UCSD-AML1 (cell line): Measurements from ENCODE around the gene ANKS1A.

ENCODE experiments used
- DNase-seq: peaks from one replicate; lab custom pipeline; 2025; ENCODE audit not compliant: unreplicated experiment; lab: John Stamatoyannopoulos, UW

The ANKS1A gene

GRCh38 chr6:35080821-35081425, 191.9 kb downstream of the ANKS1A start:
- DNase-seq, result no peak

DNA sequence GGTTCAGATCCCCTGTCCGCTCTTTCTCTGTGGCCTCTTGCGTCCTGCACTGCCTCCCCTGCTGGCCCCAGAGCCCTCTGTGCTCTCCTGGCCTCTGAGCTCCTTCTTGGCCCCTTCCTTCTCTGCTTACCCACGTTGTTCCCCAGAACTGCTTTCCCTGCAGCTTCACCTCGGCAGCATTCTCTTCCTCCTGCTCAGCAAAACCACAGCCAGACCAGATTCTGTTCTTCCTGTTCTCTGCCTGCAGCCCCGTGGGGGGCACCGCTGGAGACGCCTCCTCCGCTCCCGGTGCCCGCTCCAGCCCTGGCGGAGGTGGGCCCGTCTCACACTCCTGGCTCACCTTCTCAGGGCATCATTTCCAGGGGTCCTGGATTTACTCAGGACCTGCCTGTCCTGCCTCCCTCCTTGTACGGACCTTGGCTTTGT, 192.4 kb downstream of the ANKS1A start:
- DNase-seq, result peak; percentile 20

- no peak for DNase-seq
Observed at GRCh38 chr6:35082046-35082732, 193.1 kb downstream of the ANKS1A start.

GRCh38 chr6:35082733-35083403, 193.8 kb downstream of the ANKS1A start:
- no peak for DNase-seq

GRCh38 chr6:35083507-35083906, 194.5 kb downstream of the ANKS1A start:
- DNase-seq, result no peak

DNA sequence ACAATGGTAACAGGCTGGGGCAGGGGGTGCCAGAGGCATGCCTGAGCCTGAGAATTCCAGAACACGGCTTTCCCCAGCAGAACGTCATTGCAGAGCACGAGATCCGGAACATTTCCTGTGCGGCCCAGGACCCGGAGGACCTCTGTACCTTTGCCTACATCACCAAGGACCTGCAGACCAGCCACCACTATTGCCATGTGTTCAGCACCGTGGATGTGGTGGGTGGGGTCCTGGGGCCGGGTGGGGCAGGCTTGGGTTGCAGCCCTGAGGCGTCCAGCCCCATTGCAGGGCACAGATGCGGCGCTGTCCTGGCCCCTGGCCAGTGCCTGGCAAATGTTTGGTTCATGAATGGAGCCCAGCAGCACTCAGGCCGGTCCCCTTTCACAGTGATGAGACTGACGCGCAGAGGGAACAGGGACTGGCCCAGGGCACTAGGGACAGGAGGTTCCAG, 195.0 kb downstream of the ANKS1A start:
- no peak for DNase-seq

GRCh38 chr6:35084511-35085203, 195.6 kb downstream of the ANKS1A start:
- no peak for DNase-seq

DNA sequence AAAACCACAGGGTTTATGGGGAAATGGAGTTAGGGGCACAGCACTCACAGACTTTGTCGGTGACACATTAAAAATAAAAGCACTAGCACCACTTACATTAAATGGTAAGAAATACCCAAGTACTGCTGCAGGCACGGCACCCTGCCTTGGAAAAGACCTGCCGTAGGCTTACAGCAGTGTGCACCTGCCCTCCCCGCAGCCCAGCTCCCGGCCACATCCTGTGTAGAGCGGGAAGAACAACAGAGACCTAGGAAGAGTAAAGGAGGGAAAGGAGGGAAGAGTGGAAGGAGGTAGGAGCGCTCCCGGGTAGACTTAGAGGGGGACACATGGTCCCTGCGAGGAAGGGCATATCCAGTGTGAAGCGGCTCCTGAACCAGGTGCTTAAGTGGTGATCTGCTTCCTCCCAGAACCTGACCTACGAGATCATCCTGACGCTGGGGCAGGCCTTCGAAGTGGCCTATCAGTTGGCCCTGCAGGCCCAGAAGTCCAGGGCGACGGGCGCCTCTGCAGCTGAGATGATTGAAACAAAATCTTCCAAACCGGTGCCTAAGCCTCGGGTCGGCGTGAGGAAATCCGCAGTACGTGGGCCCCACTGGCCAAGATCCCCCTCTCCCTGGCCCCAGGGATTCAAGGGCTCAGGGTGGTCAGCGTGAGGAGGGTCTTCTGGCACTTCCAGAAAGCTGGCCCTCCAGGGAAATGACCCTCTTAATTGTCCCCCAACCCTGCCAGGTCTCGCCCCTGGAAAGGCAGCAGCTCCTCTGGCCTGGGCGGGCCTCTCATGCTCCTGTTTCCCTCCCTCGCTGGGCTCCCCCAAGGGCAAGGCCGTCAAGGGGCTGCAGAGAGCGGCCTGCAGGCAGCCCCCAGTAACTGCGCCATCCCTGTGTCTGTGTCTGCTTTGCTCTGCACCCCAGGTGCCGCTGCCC, 196.6 kb downstream of the ANKS1A start:
- DNase-seq, result no peak

GRCh38 chr6:35086282-35086632, 197.2 kb downstream of the ANKS1A start:
- DNase-seq, result no peak

GRCh38 chr6:35086636-35087360, 197.7 kb downstream of the ANKS1A start:
- DNase-seq, result no peak

GRCh38 chr6:35087361-35088280, 198.6 kb downstream of the ANKS1A start:
- no peak for DNase-seq

DNA sequence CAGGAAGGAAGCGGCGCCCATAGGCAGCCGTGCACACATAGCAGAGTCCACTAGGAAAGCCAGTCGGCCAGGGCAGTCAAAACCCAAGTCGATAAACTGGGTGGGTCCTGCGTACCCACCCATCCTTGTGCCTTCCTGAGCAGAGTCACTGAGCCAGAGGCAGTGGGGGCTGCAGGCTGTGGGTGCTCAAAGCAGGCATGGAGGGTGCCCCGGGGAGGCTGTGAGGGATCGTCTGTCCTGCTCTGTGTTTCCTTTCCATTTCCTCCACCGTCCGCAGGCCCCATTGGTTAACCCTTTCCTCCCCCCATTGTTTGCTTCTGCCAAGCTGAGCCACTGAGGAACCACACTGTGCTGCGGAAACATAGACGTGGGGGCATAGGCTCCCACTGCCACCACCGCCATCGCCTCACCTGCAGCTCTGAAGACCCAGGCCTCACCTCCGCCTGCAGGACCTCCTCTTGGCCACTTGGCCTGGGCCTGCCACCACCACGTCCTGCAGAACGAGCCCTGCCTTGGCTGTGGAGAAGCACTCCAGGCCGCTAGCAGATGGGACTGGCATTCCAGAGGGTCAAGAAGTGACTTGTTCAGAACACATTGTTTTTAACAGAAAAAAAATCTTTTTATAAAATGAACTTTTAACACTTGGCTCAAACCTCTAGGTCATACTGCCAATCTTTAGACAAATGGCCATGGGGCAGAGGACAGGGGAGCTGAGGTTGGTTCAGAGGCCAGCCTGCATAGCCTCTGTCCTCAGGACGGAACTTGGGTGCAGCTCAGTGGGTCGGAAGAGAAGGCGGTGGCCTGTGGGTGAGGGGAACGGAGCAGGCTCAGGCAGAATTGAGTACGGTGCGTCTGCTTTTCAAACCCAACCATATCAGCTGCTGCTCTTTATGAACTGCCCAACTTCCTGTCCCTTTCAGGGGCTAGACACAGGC, 199.5 kb downstream of the ANKS1A start:
- DNase-seq, result no peak

GRCh38 chr6:35089216-35089934, 200.3 kb downstream of the ANKS1A start:
- DNase-seq, result no peak

GRCh38 chr6:35089935-35090505, 201.0 kb downstream of the ANKS1A start:
- DNase-seq, result no peak

DNA sequence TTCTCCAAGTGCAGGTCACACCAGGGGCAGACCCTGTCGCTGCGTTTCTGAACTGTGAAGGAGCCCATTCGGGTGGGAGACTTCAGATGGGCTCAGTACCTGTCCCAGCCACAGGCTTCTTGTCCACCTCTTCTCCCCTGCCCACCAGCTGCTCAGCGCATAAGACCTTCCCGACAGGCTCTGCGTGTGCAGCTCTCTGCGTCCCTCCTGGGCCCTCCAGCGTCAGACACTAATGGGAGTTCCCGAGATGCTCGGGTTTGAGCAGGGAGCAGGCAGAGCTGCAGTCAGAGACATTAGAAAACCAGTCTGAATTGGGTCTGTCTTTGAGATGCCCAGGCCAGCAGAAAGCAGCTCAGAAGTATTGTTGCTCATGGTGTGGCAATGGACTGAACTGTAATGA, 201.7 kb downstream of the ANKS1A start:
- DNase-seq, result no peak

- no peak for DNase-seq
Observed at GRCh38 chr6:35091346-35092083, 202.5 kb downstream of the ANKS1A start.
